Breast epithelium (tissue), 3 donors: Measurements from ENCODE around the gene RNF10.

Experiments used
- POLR2A ChIP-seq: fragments of 450-650 bp; IDR thresholded peaks from one replicate; pipeline ENCODE4 v1.6.1; 2016; ENCODE audit warnings: antibody characterized with exemption, mild to moderate bottlenecking, moderate library complexity
- TF ChIP-seq, protein P1 (sequence below), 3 donors: fragments of 450-650 bp; IDR thresholded peaks; one replicate each; pipeline ENCODE4 v1.5.1; 2016 to 2017; ENCODE audit warnings: antibody characterized with exemption in 3 of 3, mild to moderate bottlenecking in 3 of 3, moderate library complexity in 3 of 3

DNA sequence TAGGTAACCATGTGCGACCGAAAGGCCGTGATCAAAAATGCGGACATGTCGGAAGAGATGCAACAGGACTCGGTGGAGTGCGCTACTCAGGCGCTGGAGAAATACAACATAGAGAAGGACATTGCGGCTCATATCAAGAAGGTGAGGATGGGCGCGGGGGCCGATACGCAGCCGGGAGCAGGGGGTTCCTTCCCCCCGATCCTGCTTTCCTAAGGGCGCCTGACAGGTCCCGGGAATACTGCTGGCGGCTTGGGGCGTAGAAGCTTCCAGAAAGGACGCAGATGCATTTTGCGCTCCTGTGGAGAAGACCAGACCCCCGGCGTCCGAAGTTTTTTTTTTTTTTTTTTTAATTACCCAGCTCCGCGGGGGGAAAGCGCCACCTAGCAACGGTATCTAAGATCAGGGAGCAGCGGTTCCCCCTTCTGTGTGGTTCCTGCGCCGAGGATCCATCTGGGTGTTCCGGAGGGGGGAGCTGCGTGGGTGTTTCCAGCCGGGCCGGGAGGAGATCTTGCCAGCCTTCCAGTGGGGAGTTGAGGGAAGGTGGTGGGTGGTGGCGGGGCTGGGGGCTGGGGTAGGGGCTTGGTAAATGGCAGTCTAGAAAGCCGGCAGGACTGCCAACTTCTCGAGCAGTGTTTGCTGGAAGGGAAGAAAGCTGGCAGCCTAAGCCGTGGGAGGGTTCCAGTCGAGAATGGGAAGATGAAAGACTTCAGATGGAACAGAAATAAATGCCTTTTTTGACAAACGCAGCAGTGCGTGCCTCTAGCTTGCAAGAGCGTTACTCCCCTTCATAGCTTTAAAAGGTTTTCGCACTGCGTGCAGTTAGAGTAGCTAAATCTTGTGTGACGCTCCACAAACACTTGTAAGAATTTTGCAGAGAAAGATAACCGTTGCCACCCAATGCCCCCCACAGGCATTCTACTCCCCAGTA is 37.5 kb upstream of the RNF10 start:
- TF ChIP-seq, protein P1, sequence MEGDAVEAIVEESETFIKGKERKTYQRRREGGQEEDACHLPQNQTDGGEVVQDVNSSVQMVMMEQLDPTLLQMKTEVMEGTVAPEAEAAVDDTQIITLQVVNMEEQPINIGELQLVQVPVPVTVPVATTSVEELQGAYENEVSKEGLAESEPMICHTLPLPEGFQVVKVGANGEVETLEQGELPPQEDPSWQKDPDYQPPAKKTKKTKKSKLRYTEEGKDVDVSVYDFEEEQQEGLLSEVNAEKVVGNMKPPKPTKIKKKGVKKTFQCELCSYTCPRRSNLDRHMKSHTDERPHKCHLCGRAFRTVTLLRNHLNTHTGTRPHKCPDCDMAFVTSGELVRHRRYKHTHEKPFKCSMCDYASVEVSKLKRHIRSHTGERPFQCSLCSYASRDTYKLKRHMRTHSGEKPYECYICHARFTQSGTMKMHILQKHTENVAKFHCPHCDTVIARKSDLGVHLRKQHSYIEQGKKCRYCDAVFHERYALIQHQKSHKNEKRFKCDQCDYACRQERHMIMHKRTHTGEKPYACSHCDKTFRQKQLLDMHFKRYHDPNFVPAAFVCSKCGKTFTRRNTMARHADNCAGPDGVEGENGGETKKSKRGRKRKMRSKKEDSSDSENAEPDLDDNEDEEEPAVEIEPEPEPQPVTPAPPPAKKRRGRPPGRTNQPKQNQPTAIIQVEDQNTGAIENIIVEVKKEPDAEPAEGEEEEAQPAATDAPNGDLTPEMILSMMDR (IDR thresholded peaks at IDR 0.05) = no peak
- TF ChIP-seq POLR2A = no peak
